Activated T-cell treated with anti-CD3 and anti-CD28 coated beads, Interleukin-2, amount 50 U/mL, for 24 hours (primary cell): Measurements from ENCODE around the gene WTIP.
"Not testable (repeated sequence)": the region's sequence is repeated elsewhere in the genome, so short reads cannot be mapped to it uniquely, and the experiment has no call there.

Experiments
- DNase-seq: peaks from one replicate; pipeline ENCODE4 v3.0.0-alpha.2; 2020
- H3K27ac Mint-ChIP-seq: 2 replicates; pipeline ENCODE4 v1.8.0; 2020; ENCODE audit warnings: mild to moderate bottlenecking, mixed read lengths
- H3K27me3 Mint-ChIP-seq: 2 replicates; pipeline ENCODE4 v1.8.0; 2020; ENCODE audit warnings: mixed read lengths
- H3K36me3 Mint-ChIP-seq: 2 replicates; pipeline ENCODE4 v1.8.0; 2020; ENCODE audit warnings: low read depth, mixed read lengths
- H3K4me1 Mint-ChIP-seq: 2 replicates; pipeline ENCODE4 v1.8.0; 2020; ENCODE audit warnings: low read depth, mixed read lengths
- H3K4me3 Mint-ChIP-seq: 2 replicates; pipeline ENCODE4 v1.8.0; 2020; ENCODE audit warnings: mild to moderate bottlenecking, moderate library complexity, mixed read lengths
- H3K9me3 Mint-ChIP-seq: 2 replicates; pipeline ENCODE4 v1.8.0; 2020; ENCODE audit warnings: mixed read lengths

The WTIP gene

DNA sequence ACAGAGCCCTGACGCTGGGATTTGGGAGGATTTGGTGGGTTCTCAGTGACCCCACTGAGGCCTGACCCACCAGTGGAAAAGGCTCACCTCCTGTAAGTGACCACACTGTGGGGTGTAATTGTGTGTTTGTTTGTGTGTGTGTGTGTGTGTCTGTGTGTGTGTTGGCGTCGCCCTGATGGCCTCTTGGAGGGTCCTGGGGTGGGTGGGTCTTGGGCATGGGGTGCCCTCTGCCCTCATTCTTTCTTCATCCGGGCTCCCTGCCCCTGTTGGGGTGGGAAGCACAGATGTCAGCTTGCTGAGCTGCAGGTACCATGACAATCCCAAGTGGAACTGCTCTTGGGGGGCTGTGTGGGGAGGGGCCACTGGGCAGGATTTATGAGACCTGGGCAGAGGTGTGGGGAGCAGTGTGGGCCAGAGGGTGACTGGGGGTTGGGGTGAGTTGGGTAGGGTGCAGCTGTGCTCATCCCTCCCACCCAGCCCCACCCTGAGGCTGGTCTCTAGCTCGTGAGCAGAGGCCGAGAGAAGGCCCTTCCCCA, 22.8 kb downstream of the WTIP start:
- H3K4me1 Mint-ChIP-seq, result peaks cover 18% of the 10 kb centered on the region
- H3K27ac Mint-ChIP-seq, result no peak overlapping the region
- H3K36me3 Mint-ChIP-seq, result no peaks in the 10 kb centered on the region
- H3K9me3 Mint-ChIP-seq, result no peaks in the 10 kb centered on the region
- no peak overlapping the region for H3K4me3 Mint-ChIP-seq
- H3K27me3 Mint-ChIP-seq, result peaks cover 35% of the 10 kb centered on the region
- no peak for DNase-seq

DNA sequence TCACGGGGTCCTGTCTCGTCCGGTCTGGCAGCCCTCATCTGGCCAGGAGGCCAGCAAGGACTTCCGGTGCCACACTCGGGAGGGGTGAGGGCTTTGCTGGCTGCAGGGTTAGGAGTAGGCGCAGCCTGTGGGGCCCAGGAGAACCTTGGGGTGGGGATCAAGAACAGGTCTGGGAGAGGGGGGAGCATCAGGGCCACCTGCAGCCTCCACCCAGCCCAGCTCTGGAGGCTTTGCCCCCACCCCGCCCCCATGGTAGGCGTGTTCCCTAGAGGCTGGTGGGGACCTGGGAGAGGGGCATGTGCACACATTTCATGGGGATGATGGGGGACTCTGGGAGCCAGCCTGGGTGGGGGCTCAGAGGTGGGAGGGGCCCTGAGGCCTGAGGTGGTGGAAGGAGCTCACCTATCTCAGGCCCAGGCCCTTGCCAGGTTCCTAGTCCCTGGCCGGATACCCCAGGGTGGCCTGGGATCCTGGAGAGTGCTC, 23.3 kb downstream of the WTIP start:
- no peak overlapping the region for H3K27ac Mint-ChIP-seq
- H3K4me1 Mint-ChIP-seq, result peaks cover 15% of the 10 kb centered on the region
- DNase-seq, result no peak
- H3K36me3 Mint-ChIP-seq, result no peaks in the 10 kb centered on the region
- peaks cover 33% of the 10 kb centered on the region for H3K27me3 Mint-ChIP-seq
- H3K9me3 Mint-ChIP-seq, result no peaks in the 10 kb centered on the region
- H3K4me3 Mint-ChIP-seq, result no peak overlapping the region

DNA sequence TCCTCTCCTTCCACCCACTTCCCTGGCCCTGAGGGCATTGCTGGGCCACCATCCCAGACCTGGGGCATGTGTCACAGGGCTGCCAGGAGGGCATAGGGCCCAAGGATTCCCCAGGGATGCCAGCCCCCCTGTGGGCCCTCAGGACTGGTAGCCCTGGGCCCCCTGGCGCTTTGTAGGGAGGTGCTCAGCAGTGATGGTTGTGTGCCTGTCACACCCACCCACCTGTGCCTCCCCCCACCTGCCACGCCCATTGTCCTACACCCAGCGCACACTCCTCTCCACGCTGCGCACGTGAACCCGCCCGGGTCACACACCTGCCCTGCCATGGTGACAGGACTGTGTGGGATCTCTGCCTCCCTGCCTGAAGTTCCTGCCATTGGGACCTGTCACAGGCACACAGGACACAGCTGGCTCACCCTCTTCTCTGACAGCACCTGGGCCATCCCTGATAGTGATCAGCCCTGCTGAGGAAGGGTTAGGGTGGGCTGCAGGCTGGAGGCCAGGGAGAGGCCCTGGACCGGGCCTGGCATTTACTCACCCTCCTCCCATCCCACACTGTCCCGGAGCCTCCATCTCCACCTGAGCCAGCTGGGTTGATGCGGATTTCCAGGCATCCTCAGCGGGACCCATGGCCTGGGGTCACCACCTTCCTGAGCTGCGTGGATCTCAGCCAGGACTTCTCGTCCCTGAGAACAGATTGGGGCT, 23.9 kb downstream of the WTIP start:
- Mint-ChIP-seq H3K4me3 (no peak overlapping the region), H3K27ac (no peak overlapping the region), H3K36me3 (no peaks in the 10 kb centered on the region), H3K27me3 (peaks cover 31% of the 10 kb centered on the region), H3K4me1 (peaks cover 11% of the 10 kb centered on the region), H3K9me3 (no peaks in the 10 kb centered on the region)
- no peak for DNase-seq

DNA sequence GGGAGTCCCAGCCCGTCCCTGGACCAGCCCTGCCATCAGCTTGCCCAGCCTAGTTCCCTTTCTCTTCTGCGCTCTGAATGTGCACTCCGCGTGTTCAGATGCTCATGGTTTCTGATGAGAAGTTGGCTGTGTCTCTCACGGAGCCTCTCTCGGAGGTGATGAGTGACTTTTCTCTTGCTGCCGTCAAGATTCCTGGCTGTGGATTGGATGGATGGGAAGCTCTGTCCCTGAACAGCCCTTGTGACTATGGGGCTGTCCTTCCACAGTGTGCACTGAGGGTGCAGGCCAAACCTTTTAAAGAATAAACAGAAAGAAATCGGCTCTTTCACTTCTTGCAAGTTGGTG, 24.4 kb downstream of the WTIP start:
- H3K4me3 Mint-ChIP-seq, result no peak overlapping the region
- peaks cover 32% of the 10 kb centered on the region for H3K27me3 Mint-ChIP-seq
- no peak overlapping the region for H3K27ac Mint-ChIP-seq
- peaks cover 7% of the 10 kb centered on the region for H3K4me1 Mint-ChIP-seq
- peaks cover 5% of the 10 kb centered on the region for H3K9me3 Mint-ChIP-seq
- no peak for DNase-seq
- H3K36me3 Mint-ChIP-seq, result no peaks in the 10 kb centered on the region

DNA sequence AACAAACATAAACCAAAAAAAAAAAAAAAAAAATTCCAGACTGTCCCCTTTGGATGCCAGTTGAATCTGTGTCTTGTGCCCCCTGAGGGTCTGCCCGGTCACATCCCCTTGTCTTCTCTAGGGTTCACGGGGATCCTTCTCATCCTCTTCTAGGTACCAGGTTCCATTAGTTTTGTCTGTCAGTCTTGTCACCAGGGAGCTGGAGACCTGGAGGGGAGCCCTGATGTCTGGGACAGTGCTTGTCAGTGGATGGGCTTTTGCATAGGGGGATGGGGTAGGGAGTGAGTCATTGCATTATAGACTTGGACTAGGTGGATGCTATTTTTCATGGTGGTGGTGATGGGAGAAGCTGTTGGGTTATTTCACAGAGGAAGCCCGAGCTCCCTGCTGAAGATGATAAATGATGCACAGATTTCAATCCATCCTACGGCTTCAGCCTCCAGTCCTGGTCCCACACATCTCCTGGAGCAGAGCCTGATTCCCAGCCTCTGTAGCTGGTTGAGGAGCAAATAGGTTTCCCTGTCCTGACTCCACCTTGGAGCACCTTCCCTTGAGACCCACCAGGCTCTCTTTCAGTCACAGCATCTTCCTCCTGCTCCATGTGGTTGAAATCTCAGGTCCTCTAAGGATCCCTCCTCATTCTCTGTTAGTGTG, 26.0 kb downstream of the WTIP start:
- no peak for DNase-seq
- H3K4me1 Mint-ChIP-seq, result no peaks in the 10 kb centered on the region
- H3K27me3 Mint-ChIP-seq, result peaks cover 26% of the 10 kb centered on the region
- no peak overlapping the region for H3K27ac Mint-ChIP-seq
- H3K4me3 Mint-ChIP-seq, result no peak overlapping the region
- H3K9me3 Mint-ChIP-seq, result peaks cover 8% of the 10 kb centered on the region
- no peaks in the 10 kb centered on the region for H3K36me3 Mint-ChIP-seq

DNA sequence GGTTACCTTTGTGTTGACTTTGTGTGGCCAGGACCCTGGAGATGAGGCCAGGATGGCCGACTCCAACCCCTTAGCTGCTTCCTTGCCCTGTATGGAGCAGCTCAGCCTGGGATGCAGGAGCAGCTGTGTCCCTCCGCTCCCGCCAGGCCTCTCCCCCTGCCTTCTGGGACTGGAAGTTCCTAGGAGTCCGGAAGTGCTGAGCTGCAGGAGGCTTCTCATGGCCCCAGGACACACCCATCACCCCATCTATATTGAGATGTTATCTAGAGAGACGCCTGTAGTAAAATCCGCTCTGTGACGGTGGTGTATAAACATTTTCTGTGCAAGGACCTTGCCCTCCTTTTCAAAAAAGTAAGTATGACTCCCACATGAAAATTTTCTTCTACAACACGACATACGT, 27.0 kb downstream of the WTIP start:
- Mint-ChIP-seq H3K27me3 (peaks cover 19% of the 10 kb centered on the region), H3K27ac (no peak overlapping the region), H3K4me1 (no peaks in the 10 kb centered on the region), H3K9me3 (peaks cover 8% of the 10 kb centered on the region), H3K4me3 (no peak overlapping the region), H3K36me3 (no peaks in the 10 kb centered on the region)
- DNase-seq, result no peak

DNA sequence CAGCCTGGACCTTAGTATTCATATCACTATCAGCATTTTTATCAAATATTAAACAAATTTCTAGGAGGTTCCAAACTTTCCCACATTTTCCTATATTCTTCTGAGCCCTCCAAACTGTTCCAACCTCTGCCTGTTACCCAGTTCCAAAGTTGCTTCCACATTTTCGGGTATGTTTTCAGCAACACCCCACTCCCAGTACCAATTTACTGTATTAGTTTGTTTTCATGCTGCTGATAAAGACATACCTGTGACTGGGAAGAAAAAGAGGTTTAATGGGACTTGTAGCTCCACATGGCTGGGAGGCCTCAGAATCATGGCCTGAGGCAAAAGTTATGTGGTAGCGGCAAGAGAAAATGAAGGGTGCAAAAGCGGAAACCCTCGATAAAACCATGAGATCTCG, 29.3 kb downstream of the WTIP start:
- H3K27me3 Mint-ChIP-seq, result peaks cover 24% of the 10 kb centered on the region

DNA sequence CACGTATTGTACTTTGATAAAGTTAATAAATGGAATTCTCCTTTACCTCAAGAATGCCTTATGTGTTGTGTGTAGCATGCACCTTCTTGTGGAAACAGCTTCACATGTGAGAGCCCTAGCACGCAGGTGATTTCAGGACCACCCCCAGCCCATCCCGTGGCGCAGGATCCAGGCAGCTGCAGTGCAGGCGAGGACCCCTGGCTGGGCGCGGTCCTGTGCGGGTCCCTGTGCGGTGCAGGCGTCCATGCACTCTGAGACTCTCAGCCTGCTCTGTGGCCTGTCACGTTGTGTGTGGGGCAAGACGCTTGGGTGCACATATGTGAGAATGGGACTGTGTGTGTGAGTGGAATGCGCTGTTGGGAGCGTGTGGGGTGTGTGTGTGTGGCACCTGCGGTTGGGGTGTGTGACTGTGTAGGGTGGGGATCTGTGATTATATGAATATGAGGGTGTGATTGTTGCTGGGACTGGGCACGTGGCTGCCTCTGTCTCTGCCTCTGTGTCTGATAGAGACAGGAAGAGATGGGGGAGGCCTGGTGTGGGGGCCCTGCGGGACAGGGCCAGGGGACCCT, 30.8 kb downstream of the WTIP start:
- DNase-seq, result no peak
- H3K9me3 Mint-ChIP-seq, result peaks cover 8% of the 10 kb centered on the region
- H3K27ac Mint-ChIP-seq, result no peak overlapping the region
- no peak overlapping the region for H3K4me3 Mint-ChIP-seq
- no peaks in the 10 kb centered on the region for H3K36me3 Mint-ChIP-seq
- H3K4me1 Mint-ChIP-seq, result no peaks in the 10 kb centered on the region
- peaks cover 18% of the 10 kb centered on the region for H3K27me3 Mint-ChIP-seq

More for the DNA sequence above, 29.3 kb downstream of the WTIP start:
- H3K4me3 Mint-ChIP-seq, H3K36me3 Mint-ChIP-seq, DNase-seq, H3K9me3 Mint-ChIP-seq, H3K4me1 Mint-ChIP-seq, H3K27ac Mint-ChIP-seq: not testable (repeated sequence)

DNA sequence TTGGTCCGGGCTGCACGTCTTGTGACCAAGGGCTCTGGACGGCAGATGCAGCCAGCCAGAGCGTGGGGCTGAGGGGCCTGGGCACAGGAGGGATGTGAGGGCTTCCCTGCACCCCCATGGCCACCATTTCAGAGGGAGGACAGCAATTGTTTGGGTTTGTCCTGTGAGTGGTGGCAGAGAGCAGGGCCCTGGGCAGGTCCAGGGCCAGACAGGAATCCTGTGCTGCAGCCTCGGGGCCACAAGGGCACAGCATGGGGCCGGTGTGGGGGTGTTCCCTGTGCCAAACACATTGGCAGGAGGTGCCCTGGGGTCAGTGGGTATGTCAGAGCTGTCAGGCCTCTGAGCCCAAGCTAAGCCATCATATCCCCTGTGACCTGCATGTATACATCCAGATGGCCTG, 32.2 kb downstream of the WTIP start:
- H3K4me1 Mint-ChIP-seq, result no peaks in the 10 kb centered on the region
- H3K27me3 Mint-ChIP-seq, result peaks cover 18% of the 10 kb centered on the region
- DNase-seq, result no peak
- no peak overlapping the region for H3K27ac Mint-ChIP-seq
- peaks cover 8% of the 10 kb centered on the region for H3K9me3 Mint-ChIP-seq
- no peak overlapping the region for H3K4me3 Mint-ChIP-seq
- H3K36me3 Mint-ChIP-seq, result no peaks in the 10 kb centered on the region

DNA sequence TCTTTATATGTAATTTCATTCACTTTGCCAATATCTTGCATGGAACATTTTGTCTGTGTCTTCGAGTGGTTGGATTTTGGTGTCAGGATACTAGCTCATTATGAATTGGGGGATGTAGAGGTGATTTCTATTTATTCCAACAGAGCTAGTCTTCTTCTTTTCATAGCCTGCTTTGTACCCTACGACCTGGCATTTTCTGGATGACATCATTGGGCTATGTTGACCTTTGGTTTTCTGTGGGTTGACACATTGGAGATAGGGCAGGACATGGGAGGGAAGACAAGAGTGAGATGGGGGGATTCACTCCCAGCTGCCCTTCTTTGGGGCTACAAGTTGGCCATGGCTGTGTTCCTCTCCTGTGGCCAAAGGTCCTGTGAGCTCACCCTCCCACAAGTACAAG, 38.0 kb downstream of the WTIP start:
- Mint-ChIP-seq H3K27ac (no peak overlapping the region), H3K4me3 (no peak overlapping the region), H3K36me3 (no peaks in the 10 kb centered on the region), H3K4me1 (no peaks in the 10 kb centered on the region), H3K27me3 (peaks cover 16% of the 10 kb centered on the region), H3K9me3 (no peaks in the 10 kb centered on the region)
- no peak for DNase-seq

DNA sequence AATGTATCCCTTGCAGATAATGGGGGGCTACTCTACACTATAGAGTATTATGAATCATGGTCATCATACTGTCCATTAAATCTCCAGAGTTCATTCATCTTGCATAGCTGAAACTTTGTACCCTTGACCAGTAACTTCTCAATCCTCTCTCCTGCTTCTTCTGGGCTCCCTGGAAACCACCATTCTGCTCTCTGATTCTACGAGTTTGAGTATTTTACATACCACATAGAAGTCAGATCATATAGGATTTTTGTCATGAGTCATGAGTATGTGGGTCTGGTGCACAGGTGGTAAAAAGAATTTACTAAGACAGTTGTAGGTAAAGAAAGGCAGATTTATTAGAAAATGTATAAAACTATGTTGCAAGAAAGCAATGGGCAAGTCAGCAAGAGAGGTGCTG, 41.9 kb downstream of the WTIP start:
- Mint-ChIP-seq H3K36me3 (no peaks in the 10 kb centered on the region), H3K9me3 (no peaks in the 10 kb centered on the region), H3K27ac (no peak overlapping the region), H3K4me1 (no peaks in the 10 kb centered on the region), H3K4me3 (no peak overlapping the region), H3K27me3 (peaks cover 37% of the 10 kb centered on the region)
- no peak for DNase-seq

DNA sequence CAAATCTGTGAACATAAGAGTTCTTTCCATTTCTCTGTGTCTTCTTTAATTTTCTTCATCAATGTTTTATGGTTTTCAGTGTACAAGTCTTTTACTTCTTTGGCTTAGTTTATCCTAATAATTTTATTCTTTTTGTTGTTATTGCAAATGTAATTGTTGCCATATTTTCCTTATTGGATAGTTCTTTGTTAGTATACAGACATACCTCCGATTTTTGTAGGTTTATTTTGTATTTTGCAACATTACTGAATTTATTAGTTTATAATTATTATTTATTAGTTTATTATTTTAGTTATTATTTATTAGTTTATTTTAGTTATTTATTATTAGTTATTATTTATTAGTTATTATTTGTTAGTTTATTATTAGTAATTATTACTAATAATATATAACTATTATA, 43.4 kb downstream of the WTIP start:
- DNase-seq, result no peak
- H3K4me3 Mint-ChIP-seq, result no peak overlapping the region
- H3K27me3 Mint-ChIP-seq, result peaks cover 43% of the 10 kb centered on the region
- H3K27ac Mint-ChIP-seq, result no peak overlapping the region
- H3K4me1 Mint-ChIP-seq, result no peaks in the 10 kb centered on the region
- H3K36me3 Mint-ChIP-seq, result no peaks in the 10 kb centered on the region
- H3K9me3 Mint-ChIP-seq, result no peaks in the 10 kb centered on the region

DNA sequence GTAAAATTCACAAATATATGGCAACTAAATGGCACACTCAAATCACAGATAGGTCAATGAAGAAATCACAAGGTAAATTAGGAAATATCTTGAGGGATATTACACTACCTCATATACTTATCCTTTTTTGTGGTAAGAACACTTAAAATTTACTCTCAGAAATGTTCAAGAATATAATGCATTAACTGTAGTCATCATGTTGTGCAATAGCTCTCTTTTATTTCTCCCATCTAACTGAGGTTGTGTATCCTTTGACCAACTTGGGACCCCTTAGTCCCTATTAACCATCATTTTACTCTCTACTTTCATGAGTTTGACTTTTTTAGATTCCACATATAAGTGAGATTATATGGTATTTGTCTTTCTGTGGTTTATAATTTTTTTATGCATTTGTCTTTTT, 52.6 kb downstream of the WTIP start:
- H3K4me3 Mint-ChIP-seq, result no peak overlapping the region
- no peaks in the 10 kb centered on the region for H3K9me3 Mint-ChIP-seq
- no peaks in the 10 kb centered on the region for H3K4me1 Mint-ChIP-seq
- no peak overlapping the region for H3K27ac Mint-ChIP-seq
- DNase-seq, result no peak
- H3K36me3 Mint-ChIP-seq, result no peaks in the 10 kb centered on the region
- H3K27me3 Mint-ChIP-seq, result peaks cover 65% of the 10 kb centered on the region

DNA sequence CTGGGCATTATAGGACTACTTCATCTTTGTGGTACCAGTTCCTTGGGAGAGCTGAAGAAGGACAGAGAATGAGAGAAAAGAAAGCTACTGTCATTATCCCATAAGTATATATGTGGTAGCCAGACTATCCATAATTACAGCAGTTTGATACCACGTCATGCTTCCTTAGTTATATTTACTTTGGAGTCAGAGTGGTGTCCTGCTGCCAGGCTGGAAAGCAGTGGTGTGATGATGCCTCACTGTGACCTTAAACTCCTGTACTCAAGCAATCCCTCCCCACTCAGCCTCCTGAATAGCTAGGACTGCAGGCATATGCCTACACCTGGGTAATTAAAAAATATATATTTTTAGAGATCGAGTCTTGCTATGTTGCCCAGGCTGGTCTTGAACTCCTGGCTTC, 57.8 kb downstream of the WTIP start:
- H3K4me1 Mint-ChIP-seq, result no peaks in the 10 kb centered on the region
- no peaks in the 10 kb centered on the region for H3K36me3 Mint-ChIP-seq
- no peak overlapping the region for H3K27ac Mint-ChIP-seq
- H3K27me3 Mint-ChIP-seq, result peaks cover 45% of the 10 kb centered on the region
- H3K4me3 Mint-ChIP-seq, result no peak overlapping the region
- DNase-seq, result no peak
- H3K9me3 Mint-ChIP-seq, result peaks cover 35% of the 10 kb centered on the region
